H1 (cell line): ENCODE measurements around the gene TRPV4.

Source experiments
- CHD1 ChIP-seq: IDR thresholded peaks from 2 replicates; pipeline ENCODE4 v1.6.1; 2012; ENCODE audit warnings: low read depth, low read length, improper control_type of control experiment
- CTCF ChIP-seq, 3 experiments: IDR thresholded peaks; 1 replicate in 2 of 3; 2 replicates in 1 of 3; pipeline versions ENCODE4 v1.5.1 to v1.6.1; 2011; ENCODE audit warnings: low read length in 3 of 3, mild to moderate bottlenecking in 3 of 3, inconsistent platforms in 2 of 3, low read depth in 1 of 3, moderate library complexity in 1 of 3; ENCODE audit not compliant: insufficient read depth in 1 of 3; ENCODE audit errors: control extremely low read depth in 1 of 3
- EZH2 ChIP-seq: fragments of 200-600 bp; sonication (generic); IDR thresholded peaks from 2 replicates; pipeline ENCODE4 v1.7.1; 2012; ENCODE audit warnings: low read depth, mild to moderate bottlenecking, moderate library complexity, low read length, inconsistent platforms; ENCODE audit not compliant: severe bottlenecking

DNA sequence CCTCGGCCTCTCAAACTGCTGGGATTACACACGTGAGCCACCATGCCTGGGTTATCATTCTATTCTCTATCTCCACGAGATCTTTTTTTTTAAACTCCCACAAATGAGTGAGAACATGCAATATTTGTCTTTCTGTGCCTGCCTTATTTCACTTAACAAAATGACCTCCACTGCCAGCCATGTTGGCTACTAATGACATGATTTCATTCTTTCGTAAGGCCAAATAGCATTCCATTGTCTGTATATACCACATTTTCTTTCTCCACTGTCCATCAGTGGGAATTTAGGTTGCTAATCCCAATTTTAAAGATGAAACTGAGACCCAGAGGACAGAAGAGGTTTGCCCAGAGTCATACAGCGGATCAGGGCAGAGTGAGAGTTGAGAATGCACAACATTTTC is 10.9 kb upstream of the TRPV4 start:
- TF ChIP-seq CHD1 (no peak), EZH2 (no peak), CTCF (IDR thresholded peaks at IDR 0.05; ENCODE audit: control extremely low read depth in 1 of 3, insufficient read depth in 1 of 3, low read depth in 1 of 3, low read length in 3 of 3) (no peak)
